BLaER1 treated with 17β-estradiol and CSF1 and Interleukin-3, amounts not matched to agents 10 nM and 100 nM (cell line): ENCODE measurements around the gene ARPC5.
"Not testable (repeated sequence)": the region's sequence is repeated elsewhere in the genome, so short reads cannot be mapped to it uniquely, and the experiment has no call there.

Source experiments
- H3K27ac ChIP-seq, 11 experiments: shearing (Covaris generic); formaldehyde crosslinking; 2 replicates each; pipeline ENCODE4 v1.8.1; 2022
- H3K27me3 ChIP-seq, 11 experiments: shearing (Covaris generic); formaldehyde crosslinking; 2 replicates each; pipeline ENCODE4 v1.8.1; 2022
- H3K36me3 ChIP-seq, 11 experiments: shearing (Covaris generic); formaldehyde crosslinking; 2 replicates each; pipeline ENCODE4 v1.8.1; 2022
- H3K4me1 ChIP-seq, 10 experiments: shearing (Covaris generic); formaldehyde crosslinking; 2 replicates each; pipeline ENCODE4 v1.8.1; 2022
- H3K4me2 ChIP-seq, 11 experiments: shearing (Covaris generic); formaldehyde crosslinking; 2 replicates each; pipeline ENCODE4 v1.8.1; 2022
- H3K4me3 ChIP-seq, 10 experiments: shearing (Covaris generic); formaldehyde crosslinking; 2 replicates each; pipeline ENCODE4 v1.8.1; 2022
- H3K9ac ChIP-seq, 11 experiments: shearing (Covaris generic); formaldehyde crosslinking; 2 replicates each; pipeline ENCODE4 v1.8.1; 2022
- H3K9me3 ChIP-seq, 11 experiments: shearing (Covaris generic); formaldehyde crosslinking; replicated peaks in 1 of 11; 2 replicates each; pipeline ENCODE4 v1.8.1; 2022
- H4K20me1 ChIP-seq, 11 experiments: shearing (Covaris generic); formaldehyde crosslinking; 2 replicates each; pipeline ENCODE4 v1.8.1; 2022
- Cebpa-rat ChIP-seq, 11 experiments: shearing (Covaris generic); IDR thresholded peaks; 2 replicates each; pipeline ENCODE4 v1.8.1; 2022

ARPC5 gene

GRCh38 chr1:183635606-183636333 lies at the start of gene ARPC5:
TSS of gene ARPC5 (minus strand) at chr1:183635783. CDS start at chr1:183635659, 124 bp downstream.
- Histone ChIP-seq H3K36me3 (peaks cover 14 to 27% (median 24%) of the 10 kb centered on the region in 11 experiments), H3K4me1 (peaks cover 13 to 44% (median 36%) of the 10 kb centered on the region in 10 experiments), H3K4me3 (peak within 1 kb of the TSS; percentile 82 to 99 (median 95)), H4K20me1 (peaks cover 21 to 44% (median 35%) of the 10 kb centered on the region in 11 experiments; a peak in 21 of 22 replicates), H3K4me2 (peak within 1 kb of the TSS; percentile 86 to 99 (median 95)), H3K27me3 (no peaks in the 10 kb centered on the region), H3K9me3 (no peaks in the 10 kb centered on the region), H3K27ac (peak within 1 kb of the TSS; percentile 83 to 98 (median 90)), H3K9ac (peak within 1 kb of the TSS; percentile 89 to 99 (median 95))
- TF ChIP-seq Cebpa-rat (IDR thresholded peaks at IDR 0.05) = no peak

- H3K27ac ChIP-seq = no peak overlapping the region
- H3K9ac ChIP-seq = no peak overlapping the region
These were observed 49.6 kb upstream of the ARPC5 start for GRCh38 chr1:183685112-183685713.

GRCh38 chr1:183679363-183679762 lies 43.8 kb upstream of the ARPC5 start:
- not testable (repeated sequence) for H3K4me2 ChIP-seq, H3K36me3 ChIP-seq, H3K4me1 ChIP-seq, H4K20me1 ChIP-seq, H3K27ac ChIP-seq, H3K27me3 ChIP-seq, H3K9ac ChIP-seq, H3K4me3 ChIP-seq
- peaks cover 0 to 32% (median 12%) of the 10 kb centered on the region in 11 experiments; a peak in 15 of 22 replicates for H3K9me3 ChIP-seq

More at GRCh38 chr1:183685112-183685713, 49.6 kb upstream of the ARPC5 start:
- Histone ChIP-seq H3K36me3 (no peaks in the 10 kb centered on the region), H3K4me3 (no peak overlapping the region), H3K4me2 (no peak overlapping the region), H3K4me1 (peaks cover 0 to 29% (median 0%) of the 10 kb centered on the region in 10 experiments; a peak in 6 of 20 replicates), H3K27me3 (no peaks in the 10 kb centered on the region), H3K9me3 (peaks cover 0 to 26% (median 11%) of the 10 kb centered on the region in 11 experiments; a peak in 14 of 22 replicates), H4K20me1 (no peaks in the 10 kb centered on the region)
- TF ChIP-seq Cebpa-rat (IDR thresholded peaks at IDR 0.05) = no peak

DNA sequence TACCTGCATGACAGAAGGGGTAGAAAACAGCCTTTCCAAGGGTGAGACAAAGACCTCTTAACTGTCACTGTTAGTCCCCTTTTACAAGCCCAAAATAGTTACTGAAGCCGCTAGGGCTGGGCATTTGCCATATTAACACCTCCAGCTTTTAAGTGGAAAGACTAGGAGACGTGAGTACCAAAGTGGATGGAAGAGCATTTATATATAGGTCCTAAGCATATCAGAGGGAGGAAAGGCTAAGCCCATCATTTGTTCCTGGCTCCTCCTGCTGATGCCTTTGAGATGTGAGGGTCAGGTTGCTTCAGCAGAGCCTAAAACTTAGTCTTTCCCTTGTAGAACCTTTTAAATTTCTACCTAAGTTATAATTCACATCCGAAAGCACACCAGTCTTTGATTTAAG lies 43.2 kb upstream of the ARPC5 start:
- no peak for TF ChIP-seq Cebpa-rat (IDR thresholded peaks at IDR 0.05)
- H3K27me3 ChIP-seq = no peaks in the 10 kb centered on the region

GRCh38 chr1:183676586-183677189 lies 41.1 kb upstream of the ARPC5 start:
- TF ChIP-seq Cebpa-rat (IDR thresholded peaks at IDR 0.05) = no peak
- H3K27me3 ChIP-seq = no peaks in the 10 kb centered on the region
- H3K36me3 ChIP-seq = no peaks in the 10 kb centered on the region
- no peak overlapping the region for H3K9ac ChIP-seq
- peaks cover 0 to 5% (median 0%) of the 10 kb centered on the region in 10 experiments; a peak in 1 of 20 replicates for H3K4me1 ChIP-seq
- no peaks in the 10 kb centered on the region for H4K20me1 ChIP-seq
- H3K4me3 ChIP-seq = no peak overlapping the region
- no peak overlapping the region for H3K27ac ChIP-seq
- H3K4me2 ChIP-seq = no peak overlapping the region
- H3K9me3 ChIP-seq = peaks cover under 1 to 17% (median 6%) of the 10 kb centered on the region in 11 experiments

More for the DNA sequence above, 43.2 kb upstream of the ARPC5 start:
- Histone ChIP-seq H4K20me1 (no peaks in the 10 kb centered on the region), H3K4me2 (no peak overlapping the region), H3K27ac (no peak overlapping the region), H3K9ac (no peak overlapping the region), H3K4me1 (peaks cover 0 to 5% (median 0%) of the 10 kb centered on the region in 10 experiments; a peak in 1 of 20 replicates), H3K4me3 (no peak overlapping the region), H3K36me3 (no peaks in the 10 kb centered on the region), H3K9me3 (peaks cover 0 to 29% (median 11%) of the 10 kb centered on the region in 11 experiments; a peak in 12 of 22 replicates)

GRCh38 chr1:183675883-183676585 lies 40.5 kb upstream of the ARPC5 start:
- Histone ChIP-seq H3K36me3 (peaks cover 0 to under 1% (median 0%) of the 10 kb centered on the region in 11 experiments; a peak in 1 of 22 replicates), H4K20me1 (no peaks in the 10 kb centered on the region), H3K4me3 (no peak overlapping the region), H3K4me1 (peaks cover 0 to 3% (median 0%) of the 10 kb centered on the region in 10 experiments; a peak in 1 of 20 replicates), H3K9me3 (peaks cover 7 to 23% (median 11%) of the 10 kb centered on the region in 11 experiments), H3K27ac (no peak overlapping the region), H3K4me2 (no peak overlapping the region), H3K27me3 (no peaks in the 10 kb centered on the region), H3K9ac (no peak overlapping the region)
- TF ChIP-seq Cebpa-rat (IDR thresholded peaks at IDR 0.05) = no peak

DNA sequence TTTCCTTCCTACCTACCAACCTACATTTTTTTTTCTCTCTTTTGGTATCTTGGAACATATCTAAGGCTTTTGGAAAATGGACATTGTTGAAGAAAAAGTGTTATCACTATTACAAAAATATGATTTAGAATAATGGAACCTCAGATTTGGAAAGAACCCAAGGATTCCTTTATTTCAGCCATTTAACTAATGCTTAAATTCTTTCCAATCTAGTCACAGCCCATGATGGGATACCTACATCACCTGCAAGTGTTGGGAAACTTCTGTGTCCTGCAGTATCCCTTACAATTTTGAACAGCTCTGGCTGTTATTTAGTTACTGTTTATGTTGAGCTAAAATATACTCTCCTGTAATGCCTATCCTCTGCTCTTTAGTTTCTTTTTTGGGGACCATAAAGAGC lies 39.8 kb upstream of the ARPC5 start:
- Histone ChIP-seq H3K4me1 (no peaks in the 10 kb centered on the region), H3K36me3 (peaks cover 0 to 4% (median 0%) of the 10 kb centered on the region in 11 experiments; a peak in 1 of 22 replicates), H3K9me3 (peaks cover 14 to 30% (median 18%) of the 10 kb centered on the region in 11 experiments), H3K9ac (no peak overlapping the region), H3K4me2 (no peak overlapping the region), H3K27ac (no peak overlapping the region), H3K27me3 (no peaks in the 10 kb centered on the region), H3K4me3 (no peak overlapping the region), H4K20me1 (no peaks in the 10 kb centered on the region)
- no peak for TF ChIP-seq Cebpa-rat (IDR thresholded peaks at IDR 0.05)

GRCh38 chr1:183674886-183675285 lies 39.3 kb upstream of the ARPC5 start:
- no peaks in the 10 kb centered on the region for H4K20me1 ChIP-seq
- H3K27me3 ChIP-seq = no peaks in the 10 kb centered on the region
- peaks cover 0 to 4% (median 0%) of the 10 kb centered on the region in 11 experiments; a peak in 1 of 22 replicates for H3K36me3 ChIP-seq
- H3K4me3 ChIP-seq = no peak overlapping the region
- H3K4me2 ChIP-seq = no peak overlapping the region
- no peaks in the 10 kb centered on the region for H3K4me1 ChIP-seq
- peaks cover 18 to 32% (median 23%) of the 10 kb centered on the region in 11 experiments for H3K9me3 ChIP-seq
- no peak overlapping the region for H3K27ac ChIP-seq
- no peak overlapping the region for H3K9ac ChIP-seq
- TF ChIP-seq Cebpa-rat (IDR thresholded peaks at IDR 0.05) = no peak
